Activated CD4-positive, alpha-beta T cell treated with anti-CD3 and anti-CD28 coated beads for 1 hour (primary cell): ENCODE data around the gene B3GNT4.
"Not testable (repeated sequence)": the region's sequence is repeated elsewhere in the genome, so short reads cannot be mapped to it uniquely, and the experiment has no call there.

Experiments used
- DNase-seq: peaks from one replicate; pipeline ENCODE4 v3.0.0-alpha.2; 2020

Gene B3GNT4

DNA sequence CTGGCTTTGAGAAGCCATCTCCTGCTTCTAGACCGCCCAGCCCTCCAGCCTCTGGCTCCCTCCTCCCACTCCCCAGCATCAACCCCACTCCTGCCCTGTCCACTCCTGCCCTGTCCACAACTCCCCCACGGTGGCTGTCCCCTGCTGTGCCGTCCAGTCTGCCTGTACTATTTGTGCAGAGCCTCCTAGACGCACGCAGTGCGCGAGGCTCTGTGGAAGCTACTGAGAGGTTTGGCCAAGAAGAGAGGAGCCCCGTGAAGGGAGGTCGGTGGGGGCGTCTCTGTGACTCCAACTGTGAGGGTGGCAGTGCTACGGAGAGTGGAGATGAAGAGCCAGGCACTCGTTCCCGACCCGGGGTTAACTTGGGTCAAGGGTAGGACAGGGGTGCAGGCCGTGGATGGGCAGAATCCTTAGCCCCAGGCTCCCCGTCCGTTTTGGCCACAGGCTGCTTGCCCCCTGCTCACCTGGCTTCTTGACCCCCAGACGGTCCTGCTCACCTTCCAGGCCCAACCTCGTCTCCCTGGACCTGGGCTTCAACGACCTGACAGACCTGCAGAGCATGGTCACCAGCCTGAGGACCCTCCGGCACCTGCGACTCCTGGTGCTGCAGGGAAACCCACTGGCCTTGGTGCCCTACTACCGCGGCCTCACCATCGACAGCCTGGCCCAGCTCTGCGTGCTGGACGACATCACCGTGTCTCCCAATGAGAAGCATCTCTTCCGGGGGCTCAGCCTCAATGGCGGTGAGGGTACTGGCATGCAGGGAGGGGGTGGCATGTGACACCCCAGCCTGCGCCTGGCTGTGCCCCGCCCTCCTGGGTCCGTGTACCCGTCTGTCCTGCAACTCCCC, 13.7 kb upstream of the B3GNT4 start:
- DNase-seq = no peak

DNA sequence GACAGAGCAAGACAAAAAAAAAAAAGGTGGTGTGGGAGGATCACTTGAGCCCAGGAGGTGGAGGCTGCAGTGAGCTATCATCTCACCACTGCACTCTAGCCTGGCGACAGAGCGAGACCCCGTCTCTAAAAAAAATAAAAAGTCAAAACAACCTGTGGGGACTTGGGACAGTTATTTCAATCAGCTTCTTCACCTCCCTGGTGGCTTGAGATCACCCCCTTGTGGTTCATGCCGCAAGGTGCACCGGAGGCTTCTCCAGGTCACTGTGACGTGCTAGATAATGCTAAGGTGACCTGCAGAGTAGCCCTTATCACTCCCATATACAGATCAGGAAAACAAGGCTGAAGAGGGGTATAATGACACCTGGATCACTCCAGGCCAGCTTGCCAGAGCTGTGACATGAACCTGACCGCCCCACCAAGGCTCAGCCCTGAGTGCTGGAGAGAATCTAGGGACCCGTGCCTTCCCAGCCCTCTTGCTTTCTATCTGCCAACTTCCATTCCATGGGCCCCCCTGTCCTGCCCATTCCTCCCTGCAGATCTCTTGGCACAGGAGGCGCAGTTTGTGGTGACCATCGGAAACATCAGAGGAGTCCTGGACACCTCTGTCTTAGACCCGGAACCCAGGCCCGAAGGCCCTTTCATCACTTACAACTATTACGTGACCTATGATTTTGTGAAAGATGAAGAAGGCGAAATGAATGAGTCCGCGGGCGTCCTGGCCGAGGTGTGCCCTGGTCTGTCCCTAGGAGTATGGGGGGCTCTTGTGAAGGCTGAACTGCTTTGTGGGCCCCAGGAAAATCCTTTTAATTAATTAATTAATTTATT, 12.5 kb upstream of the B3GNT4 start:
- no peak for DNase-seq

DNA sequence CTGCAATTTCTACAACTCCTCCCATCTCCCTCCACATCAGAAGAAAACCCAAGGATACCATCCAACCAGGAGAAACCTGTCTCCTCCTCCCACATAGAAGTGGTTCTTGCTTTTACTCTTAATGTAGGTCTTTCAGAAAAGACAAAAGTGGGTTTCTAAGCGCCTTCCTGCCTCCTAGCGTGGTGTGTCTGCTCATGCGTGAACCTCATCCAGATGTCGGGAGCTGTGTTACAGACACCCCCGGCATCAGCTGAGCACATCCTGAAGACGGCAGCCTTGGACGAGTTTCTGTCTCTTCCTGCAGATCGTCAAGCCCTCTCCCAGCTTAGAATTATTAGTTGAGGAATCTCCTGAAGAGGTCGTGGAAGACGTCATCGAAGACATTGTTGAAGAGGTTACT, 11.1 kb upstream of the B3GNT4 start:
- no peak for DNase-seq

DNA sequence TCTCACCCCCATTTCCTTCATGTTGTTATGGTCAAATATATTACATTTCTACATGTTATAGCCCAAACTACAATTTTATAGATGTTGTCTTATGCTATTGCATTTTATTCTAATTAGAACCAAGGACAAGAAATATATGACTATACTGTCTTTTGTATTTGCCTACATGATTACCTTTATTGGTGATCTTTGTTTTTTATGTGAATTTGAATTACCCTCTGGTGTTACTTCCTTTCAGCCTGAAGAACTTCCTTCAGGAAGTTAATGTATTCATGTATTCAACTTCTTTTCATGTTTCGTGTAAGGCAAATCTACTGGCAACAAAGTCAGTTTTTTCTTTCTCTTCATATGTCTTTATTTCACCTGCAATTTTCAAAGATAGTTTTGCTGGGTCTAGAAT, 8.7 kb upstream of the B3GNT4 start:
- DNase-seq = no peak

DNA sequence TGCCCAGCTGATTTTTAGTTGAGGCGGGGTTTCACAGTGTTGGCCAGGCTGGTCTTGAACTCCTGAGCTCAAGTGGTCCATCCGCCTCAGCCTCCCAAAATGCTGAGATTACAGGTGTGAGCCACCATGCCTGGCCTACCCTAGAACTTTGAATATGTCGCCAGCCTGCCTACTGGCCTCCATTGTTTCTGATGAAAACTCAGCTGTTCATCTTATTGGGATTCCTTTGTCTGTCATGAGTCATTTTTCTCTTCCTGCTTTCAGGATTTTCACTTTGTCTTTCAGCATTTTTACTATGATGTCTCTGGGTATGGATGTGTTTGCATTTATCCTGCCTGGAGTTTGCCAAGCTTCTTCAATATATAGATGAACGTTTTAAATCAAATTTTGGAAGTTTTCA, 8.1 kb upstream of the B3GNT4 start:
- DNase-seq = no peak

DNA sequence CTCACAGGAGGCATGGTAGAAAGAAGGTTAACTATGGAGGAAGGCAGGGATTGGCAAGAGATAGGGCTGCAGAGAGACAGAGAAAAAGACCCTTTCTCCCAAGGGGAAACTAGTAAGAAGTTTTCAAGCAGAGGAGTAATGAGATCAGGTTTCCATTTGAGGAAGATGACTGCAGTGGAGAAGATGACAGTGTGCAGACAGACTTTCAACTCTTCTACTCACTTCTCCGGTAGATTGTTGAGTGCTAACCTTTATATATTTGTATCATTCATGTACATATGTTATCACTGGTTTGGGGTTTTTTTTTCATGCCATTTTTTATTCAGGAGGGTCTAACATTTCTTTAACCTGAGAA, 5.9 kb upstream of the B3GNT4 start:
- DNase-seq = no peak

DNA sequence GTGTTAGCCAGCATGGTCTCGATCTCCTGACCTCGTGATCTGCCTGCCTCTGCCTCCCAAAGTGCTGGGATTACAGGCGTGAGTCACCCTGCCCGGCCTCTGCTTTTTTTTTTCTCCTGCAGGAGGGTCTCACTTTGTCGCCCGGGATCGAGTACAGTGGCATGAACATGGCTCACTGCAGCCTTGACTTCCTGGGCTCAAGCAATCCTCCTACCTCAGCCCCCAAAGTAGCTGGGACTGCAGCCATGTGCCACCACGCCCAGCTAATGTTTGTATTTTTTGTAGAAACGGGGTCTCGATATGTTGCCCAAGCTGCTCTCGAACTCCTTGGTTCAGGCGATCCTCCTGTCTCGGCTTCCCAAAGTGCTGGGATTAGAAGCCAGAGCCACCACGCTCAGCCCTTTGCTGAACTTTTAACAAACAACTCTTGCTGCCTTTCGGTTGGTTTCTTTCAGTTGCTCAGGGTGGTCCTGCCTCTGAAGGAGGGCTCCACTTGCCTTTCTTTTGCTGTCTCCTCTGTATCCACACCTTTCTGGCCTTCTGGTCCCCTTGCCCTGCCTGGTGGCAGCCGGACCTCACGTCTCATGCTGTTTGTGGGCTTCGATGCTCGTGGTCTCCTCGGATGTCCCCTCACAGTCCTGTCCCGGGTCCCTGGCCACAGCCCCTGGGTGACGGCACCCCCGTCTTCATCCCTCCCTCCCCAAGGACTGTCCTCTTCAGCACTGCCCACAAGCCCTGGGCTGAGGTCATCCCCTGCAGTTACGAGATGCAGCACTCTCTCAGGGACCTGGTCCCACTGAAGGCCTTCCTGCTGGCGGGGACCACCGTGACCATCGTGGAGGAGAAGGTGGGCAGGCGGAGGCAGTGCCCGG, 3.8 kb upstream of the B3GNT4 start:
- DNase-seq = no peak

DNA sequence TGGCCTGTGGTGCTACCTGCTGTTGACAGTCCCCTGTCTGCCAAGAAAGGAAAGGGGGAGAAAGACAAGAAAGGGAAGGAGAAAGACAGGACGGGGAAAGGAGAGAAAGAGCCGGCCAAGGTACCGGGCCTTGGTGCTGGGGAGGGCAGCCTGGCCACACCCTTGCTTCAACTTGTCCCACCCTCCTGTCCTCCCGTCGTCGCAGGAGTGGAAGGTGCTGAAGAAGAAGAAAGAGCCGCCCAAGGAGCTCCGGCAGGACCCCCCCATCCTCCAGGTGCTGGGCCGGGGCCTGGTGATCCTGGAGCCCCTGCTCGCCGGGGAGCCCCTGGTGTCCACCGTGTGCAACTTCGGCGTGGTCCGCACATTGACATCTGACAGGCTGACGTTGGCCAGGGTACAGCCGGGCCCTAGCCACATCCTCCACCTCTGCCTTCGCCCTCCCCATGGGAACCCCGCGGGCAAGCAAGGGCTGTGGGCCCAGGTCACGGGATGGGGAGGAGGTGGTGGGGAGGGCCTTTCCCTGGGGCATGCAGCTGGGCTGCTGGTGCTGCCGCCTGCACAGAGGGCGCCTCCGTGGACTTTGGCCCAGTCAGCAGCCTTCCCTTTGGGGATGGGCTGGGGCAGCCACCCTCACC, 2.9 kb upstream of the B3GNT4 start:
- DNase-seq = no peak

DNA sequence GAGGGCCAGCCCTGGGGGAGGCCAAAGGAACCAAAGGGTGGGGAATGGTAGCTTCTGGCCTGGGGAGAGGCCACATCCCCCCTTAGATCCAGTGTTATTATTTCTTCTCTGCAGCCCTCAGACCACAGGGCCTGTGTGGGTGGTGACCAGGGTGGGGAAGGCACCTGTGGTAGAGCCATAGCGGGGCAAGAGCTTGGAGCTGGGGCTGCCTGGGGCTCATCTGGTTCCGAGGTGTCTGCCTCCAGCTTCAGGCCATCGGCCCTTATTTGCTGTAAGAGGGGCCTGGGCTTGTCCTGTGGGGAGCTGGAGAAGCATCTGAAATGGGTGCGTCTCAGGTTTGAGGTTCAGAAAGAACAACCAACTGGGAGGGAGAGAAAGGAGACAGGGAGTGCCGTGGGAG, 2.1 kb upstream of the B3GNT4 start:
- no peak for DNase-seq

DNA sequence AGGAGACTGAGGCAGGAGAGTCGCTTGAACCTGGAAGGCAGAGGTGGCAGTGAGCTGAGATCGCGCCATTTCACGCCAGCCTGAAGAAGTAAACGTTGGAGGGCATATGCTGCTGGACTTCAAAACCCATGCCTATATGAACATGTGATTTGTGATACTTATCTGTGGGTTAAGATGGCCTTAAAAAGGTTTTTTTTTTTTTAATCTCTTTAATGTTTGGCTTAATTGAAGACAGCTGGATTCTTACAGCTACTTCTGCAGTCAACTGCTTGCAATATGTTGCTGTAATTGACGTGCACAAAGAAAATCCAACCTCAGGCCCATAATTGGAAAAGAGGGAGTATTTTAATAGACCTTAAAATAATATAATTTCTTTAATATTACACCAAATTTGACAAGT, 1.5 kb upstream of the B3GNT4 start:
- no peak for DNase-seq

DNA sequence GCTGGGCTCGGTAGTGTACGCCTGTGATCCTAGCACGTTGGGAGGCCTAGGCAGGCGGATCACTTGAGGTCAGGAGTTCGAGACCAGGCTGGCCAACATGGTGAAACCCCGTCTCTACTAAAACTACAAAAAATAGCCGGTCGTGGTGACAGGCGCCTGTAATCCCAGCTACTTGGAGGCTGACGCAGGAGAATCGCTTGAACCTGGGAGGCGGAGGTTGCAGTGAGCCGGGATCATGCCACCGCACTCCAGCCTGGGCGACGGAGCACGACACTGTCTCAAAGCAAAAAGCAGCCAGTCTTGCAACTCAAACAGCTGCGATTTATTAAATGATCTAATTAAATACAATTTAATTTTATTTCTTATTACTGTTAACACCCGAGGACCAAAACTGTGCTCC, 698 bp upstream of the B3GNT4 start:
- DNase-seq = not testable (repeated sequence)

DNA sequence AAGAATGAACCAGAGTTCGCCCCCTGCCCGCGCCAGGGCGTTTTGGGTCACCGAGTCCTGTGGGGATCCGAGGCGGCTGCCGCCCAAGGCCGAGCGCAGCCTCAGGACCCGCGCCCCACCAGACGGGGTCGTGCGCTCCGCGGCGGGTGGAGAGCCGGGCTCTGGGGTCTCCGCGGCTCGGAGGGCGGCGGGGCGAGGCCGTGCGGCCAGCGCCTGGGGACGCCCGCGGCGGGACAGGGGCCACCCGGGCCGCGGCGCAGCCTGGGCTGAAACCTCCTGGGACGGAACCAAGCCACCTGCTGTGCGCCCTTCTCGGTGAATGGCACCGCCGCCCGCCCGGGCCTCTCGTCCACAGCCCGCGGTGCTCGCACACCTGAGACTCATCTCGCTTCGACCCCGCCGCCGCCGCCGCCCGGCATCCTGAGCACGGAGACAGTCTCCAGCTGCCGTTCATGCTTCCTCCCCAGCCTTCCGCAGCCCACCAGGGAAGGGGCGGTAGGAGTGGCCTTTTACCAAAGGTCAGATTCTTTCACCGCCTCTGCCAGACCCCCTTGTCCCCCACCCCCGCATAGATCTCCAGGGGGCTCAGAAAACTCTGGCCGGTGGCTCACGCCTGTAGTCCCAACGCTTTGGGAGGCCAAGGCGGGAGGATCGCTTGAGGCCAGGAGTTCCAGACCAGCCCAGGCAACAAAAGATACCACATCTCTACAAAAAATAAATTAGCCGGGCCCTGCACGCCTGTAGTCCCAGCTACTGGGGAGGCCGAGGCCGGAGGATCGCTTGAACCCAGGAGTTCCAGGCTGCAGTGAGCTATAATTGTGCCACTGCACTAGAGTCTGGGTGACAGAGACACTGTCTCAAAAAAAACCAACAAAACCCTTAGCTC, 901 bp downstream of the B3GNT4 start:
- DNase-seq = no peak

DNA sequence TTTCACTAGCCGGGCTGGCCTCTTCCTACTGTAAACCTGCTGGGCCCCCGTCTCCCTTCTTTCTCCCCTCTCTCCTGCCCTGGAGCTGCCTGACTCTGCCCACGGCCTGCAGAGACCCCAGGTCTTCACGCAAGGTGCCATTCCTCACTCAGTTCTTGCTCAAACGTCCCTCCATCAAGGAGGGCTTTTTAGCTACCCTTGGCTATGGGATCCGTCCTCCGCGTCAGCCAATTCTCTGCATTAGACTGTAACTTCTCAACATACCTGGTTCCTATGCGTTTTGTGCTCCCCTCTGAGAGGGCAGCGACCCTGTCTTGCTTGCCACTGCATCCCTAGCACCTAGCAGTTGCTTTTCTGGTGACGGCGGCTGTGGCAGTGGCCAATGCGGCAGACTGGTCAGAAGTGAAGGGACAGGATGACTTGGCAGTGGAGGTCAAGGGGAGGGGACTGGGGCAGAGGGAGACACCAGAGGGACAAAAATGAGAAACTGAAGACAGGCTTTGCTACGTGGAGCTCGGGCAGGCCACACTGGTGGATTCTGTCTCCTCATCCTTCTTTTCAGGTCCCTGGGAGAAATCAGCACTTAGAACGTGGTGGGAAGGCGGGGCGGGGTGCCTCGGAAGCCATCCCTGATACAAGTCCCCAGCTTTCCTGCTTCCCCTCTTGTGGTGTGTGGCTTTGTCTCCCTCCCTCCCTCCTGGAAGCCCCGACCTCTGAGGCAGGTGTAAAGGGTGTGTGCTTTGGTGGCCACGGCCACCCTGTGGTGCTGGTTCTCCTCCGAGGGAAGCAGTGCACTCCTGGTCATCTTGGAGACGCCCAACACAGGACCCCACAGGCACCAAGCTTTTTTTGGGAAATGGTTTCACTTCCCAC, 1.8 kb downstream of the B3GNT4 start:
- DNase-seq = no peak

DNA sequence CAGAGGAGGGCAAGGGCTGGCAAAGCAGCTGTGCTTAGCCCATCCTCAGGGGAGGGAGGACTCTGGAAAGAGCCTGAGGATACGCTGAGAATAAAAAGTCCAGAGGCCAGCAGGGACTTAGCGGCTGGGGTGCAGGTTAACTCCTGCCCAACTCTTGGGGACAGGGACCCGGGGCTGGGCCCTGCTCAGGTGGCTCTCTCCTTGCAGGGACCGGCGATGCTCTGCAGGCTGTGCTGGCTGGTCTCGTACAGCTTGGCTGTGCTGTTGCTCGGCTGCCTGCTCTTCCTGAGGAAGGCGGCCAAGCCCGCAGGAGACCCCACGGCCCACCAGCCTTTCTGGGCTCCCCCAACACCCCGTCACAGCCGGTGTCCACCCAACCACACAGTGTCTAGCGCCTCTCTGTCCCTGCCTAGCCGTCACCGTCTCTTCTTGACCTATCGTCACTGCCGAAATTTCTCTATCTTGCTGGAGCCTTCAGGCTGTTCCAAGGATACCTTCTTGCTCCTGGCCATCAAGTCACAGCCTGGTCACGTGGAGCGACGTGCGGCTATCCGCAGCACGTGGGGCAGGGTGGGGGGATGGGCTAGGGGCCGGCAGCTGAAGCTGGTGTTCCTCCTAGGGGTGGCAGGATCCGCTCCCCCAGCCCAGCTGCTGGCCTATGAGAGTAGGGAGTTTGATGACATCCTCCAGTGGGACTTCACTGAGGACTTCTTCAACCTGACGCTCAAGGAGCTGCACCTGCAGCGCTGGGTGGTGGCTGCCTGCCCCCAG, 2.8 kb downstream of the B3GNT4 start:
- DNase-seq = no peak

DNA sequence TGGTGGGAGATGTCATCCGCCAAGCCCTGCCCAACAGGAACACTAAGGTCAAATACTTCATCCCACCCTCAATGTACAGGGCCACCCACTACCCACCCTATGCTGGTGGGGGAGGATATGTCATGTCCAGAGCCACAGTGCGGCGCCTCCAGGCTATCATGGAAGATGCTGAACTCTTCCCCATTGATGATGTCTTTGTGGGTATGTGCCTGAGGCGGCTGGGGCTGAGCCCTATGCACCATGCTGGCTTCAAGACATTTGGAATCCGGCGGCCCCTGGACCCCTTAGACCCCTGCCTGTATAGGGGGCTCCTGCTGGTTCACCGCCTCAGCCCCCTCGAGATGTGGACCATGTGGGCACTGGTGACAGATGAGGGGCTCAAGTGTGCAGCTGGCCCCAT, 3.5 kb downstream of the B3GNT4 start:
- DNase-seq = no peak

DNA sequence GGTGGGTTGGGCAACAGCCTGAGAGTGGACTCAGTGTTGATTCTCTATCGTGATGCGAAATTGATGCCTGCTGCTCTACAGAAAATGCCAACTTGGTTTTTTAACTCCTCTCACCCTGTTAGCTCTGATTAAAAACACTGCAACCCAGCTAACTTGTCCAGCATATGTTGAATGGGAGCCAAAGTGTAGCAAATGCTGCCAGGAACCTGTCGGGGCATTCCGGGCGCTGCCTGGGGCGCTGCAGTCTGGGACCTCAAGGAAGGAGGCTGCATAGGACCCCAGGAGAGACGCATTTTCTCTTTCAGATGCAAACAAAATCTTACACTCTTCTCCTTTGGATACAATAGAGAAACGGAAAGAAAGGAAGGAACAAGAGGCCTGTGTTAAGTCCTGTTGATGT, 3.9 kb downstream of the B3GNT4 start:
- DNase-seq = no peak

DNA sequence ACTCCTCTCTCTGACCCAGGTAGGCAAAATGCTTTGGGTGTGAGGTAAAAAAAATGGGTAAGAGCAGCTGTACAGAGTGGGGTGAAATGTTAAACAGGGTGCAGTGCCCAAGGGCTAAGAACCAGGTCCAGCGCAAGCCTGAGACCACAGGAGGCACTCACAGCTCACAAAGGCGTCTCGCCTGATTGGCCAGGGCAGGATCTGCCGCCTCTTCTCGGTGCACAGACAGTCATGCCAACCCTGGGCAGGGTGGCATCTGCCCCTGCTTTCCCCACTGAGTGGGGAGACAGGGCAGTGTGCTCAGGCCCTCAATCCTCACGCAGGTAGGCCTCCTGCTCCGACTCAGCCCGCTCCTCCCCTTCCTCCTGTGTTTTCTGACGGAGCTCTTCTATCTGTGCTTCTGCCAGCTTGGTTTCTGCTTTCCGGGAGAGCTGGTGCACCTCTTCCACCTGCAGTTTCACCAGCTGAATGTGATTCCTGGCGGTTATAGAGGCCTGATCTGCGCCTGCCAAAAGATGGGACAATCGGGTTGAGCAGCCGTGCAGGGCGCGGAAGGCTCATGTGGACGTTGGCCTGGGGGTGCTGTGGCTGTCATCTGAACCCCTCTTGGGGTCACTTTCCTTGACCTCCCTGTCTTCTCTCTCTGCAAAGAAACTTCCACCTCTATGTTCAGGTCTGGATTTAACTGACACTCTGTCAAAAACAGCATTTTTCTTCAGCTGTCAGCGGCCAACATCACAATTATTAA, 4.7 kb downstream of the B3GNT4 start:
- DNase-seq = no peak

DNA sequence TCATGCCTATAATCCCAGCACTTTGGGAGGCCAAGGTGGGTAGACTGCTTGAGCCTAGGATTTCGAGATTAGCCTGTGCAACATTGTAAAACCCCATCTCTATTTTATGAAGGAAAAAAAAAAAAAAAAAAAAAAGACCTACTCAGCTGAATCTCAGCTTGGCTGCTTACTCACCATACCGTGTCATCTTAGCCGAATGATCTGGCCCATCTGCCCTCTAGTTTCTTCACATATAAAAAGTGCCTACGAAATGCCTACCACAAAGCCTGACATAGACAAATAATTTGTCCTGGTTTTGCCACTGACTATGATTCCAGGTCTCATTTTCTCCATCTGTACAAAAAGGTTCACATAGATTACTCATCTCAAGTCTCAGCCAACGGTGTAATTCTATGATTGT, 12.3 kb downstream of the B3GNT4 start:
- no peak for DNase-seq

DNA sequence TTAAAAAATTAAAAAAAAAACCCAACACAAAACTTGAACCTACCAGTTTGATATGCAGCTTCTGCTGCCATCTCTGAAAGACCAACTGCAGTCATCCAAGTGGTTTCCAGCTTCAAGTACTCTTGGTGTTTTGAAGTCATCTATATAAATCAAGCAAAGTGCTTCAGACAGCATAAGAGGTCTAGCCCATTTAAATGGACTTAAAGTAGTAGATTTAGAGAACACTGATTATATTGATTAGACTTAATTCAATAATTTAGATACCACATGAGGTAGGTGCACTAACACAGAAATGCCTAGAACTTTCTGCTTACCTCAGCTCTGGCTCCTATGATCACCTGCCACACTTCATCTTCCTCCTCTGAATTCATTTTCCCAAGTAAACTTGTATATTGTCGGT, 12.9 kb downstream of the B3GNT4 start:
- no peak for DNase-seq
